ENCODE measurements around the gene CRTC1.
"Not testable (repeated sequence)": the region's sequence is repeated elsewhere in the genome, so short reads cannot be mapped to it uniquely, and the experiment has no call there.

Gene CRTC1

DNA sequence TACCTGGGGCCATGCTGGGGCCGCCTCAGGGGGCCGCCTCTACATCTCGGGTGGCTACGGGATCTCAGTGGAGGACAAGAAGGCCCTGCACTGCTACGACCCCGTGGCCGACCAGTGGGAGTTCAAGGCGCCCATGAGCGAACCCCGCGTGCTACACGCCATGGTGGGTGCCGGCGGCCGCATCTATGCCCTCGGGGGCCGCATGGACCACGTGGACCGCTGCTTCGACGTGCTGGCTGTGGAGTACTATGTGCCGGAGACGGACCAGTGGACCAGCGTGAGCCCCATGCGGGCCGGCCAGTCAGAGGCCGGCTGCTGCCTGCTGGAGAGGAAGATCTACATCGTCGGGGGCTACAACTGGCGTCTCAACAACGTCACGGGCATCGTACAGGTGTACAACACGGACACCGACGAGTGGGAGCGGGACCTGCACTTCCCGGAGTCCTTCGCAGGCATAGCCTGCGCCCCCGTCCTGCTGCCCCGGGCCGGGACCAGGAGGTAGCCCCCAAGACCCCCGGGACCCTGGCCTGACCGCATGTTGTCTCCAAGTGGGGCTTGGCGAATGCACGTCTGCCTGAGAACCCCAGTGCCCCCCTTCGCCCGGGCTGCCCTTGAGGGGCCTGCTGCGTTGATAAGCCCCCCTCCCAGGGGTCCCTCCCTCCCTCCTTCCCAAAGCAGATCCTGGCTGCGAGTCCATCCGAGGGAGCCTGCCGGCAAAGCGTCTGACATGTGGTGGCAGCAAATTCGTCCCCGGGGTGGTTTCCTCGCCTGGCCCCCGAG is 14.5 kb upstream of the CRTC1 start:
- DNase-seq (ENCODE audit: extremely low read depth in 1 of 2, low read depth in 1 of 2) = no peak

DNA sequence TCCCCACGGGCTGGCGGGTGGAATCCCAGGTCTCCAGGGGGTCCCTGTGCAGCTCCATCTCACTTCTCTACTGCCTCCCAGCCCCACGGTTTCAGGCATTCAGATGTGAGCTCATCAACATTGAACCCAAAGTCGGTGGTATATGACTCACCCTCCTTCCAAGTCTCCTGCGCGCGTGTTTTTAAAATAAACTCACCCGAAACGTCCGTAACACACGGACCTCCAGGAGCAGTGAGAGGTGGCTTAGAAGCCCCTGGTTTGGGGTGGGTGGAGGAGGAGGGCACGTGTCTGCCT is 14.0 kb upstream of the CRTC1 start:
- no peak for DNase-seq (ENCODE audit: extremely low read depth in 1 of 2, low read depth in 1 of 2)

DNA sequence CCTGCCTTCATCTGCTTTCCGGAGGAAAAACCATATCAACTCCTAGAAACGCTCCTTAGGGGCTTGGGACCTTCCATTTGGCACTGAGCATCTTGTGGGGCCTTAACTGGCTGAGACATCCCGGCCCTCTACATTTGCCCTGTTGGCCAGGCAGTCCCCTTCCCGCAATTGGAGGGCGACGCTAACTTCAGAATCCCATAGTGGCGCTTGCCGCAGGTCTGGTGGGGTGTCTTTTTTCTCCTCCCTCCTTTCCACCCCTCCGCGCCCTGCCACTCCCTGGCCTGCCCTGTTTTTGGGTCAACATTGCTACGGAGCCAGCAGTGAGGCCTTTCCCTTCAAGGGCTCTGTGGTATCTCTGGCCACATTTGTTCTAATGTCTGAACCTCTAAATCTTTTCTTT is 13.6 kb upstream of the CRTC1 start:
- no peak for DNase-seq (ENCODE audit: extremely low read depth in 1 of 2, low read depth in 1 of 2)

DNA sequence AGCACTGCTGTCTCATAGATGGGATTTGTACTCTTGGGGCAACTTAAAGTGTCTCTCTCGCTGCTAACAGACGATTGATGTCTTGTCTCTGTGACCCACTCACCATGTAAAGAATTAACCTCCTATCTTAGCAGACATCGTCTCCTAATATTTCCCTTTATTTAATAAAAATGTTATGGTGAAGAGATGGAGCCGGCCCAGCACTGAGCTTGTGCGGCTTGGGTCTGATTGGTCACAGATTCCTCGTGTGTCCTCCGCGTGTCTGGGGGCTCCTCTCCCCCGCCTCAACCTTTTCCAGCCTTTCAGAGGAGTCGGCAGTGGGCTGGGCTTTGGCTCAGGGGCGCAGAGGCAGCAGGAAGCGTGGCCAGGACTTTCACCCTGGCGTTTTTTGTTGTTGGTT is 13.2 kb upstream of the CRTC1 start:
- DNase-seq (ENCODE audit: extremely low read depth in 1 of 2, low read depth in 1 of 2) = no peak

DNA sequence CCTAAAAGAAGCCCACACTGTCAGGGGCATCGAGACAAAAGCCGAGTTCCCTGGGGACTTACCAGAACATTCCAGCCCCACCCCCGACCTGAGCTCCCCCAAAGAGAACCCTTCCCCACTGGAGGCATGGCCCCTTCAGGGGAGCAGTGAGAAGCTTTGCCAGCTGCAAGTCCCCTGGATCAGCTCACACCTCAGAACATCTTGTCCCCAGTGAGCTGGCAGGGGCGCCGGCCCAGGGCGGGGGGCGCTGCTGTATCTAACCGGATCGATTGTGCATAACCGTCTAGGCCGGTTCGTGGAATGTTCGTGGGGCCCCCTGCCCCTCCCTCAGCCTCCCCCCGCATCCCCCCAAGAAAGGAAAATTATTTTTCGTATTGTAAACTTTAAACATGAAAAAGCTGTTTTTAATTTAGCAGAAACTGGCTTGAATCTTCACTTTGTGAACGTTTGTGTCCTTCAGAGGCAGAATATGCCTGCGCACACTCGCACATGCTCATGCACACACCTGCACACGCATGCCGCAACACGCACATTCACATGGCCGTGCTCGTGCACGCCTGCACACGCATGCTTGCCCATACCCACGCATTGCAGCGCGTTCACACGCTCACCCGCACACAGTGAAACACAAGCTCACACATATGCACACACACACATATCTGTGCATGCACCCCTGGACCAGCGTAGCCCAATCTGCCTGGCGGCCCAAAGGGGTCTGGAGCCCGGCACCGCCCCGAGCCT is 12.0 kb upstream of the CRTC1 start:
- no peak for DNase-seq (ENCODE audit: extremely low read depth in 1 of 2, low read depth in 1 of 2)

DNA sequence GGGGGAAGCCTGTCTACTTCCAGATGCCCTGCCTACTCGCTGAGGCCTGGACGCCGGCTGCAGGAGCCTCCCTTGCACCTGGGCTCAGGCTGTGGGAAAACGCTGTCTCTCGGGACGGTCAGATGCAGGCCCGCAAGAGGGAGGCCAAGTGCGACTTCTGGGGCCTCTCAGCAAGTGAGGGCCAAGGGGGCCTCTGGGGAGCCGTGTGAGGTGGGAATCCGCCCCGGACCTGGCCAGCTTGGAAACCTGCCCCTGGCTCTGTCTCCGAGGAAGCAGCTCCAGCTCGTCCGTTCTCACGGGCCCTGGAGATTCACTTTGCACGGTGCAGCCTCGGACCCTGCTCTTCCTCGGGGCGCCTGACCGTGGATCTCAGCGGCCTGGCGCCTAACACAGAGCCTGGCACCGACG is 11.4 kb upstream of the CRTC1 start:
- DNase-seq (ENCODE audit: extremely low read depth in 1 of 2, low read depth in 1 of 2) = no peak

DNA sequence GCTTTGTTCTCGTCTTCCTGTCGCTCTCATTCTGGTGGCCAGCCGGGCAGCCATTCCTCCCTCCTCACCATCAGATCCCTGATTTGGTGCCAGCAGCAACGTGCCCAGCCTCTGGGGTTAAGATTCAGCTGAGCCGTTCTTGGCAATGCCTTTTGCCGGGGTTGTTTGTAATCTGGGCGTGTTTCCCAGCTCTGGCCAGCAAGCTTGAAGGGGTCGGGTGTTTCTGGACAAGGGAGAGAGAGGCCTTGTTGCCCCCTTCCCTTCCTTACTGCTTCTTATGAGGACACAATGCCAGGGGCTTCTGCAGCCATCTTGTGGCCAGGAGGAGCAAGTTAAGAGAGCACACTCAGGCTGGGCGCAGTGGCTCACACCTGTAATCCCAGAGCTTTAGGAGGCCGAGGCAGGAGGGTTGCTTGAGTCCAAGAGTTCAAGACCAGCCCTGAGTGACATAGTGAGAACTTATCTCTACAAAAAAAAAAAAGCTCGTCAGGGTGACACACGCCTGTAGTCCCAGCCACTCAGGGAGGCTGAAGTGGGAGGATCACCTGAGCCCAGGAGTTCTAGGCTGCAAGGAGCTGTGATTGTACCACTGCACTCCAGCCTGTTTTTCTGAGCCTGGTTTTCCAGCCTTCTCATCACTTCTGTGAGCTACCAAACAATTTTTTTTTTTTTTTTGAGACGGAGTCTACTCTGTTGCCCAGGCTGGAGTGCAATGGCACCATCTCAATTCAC is 10.7 kb upstream of the CRTC1 start:
- no peak for DNase-seq (ENCODE audit: extremely low read depth in 1 of 2, low read depth in 1 of 2)

DNA sequence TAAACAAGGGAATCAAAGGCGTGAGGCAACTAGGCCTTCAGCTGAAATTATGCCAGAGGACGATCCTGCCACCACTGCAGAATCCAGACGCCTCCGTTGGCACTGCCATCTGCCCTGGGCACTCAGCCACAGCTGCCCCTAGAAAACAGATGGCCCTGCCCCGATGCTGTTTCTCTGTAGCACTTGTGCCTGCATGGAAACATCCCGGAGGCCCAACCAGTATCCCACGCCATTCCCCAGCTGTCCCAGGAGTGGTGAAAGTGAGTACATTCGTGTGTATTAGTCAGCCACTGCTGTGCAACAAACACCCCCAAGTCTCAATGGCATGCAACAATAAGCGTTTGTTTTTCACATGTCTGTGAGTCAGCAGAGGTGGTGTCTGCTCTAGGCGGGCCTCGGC is 8.9 kb upstream of the CRTC1 start:
- DNase-seq (ENCODE audit: extremely low read depth in 1 of 2, low read depth in 1 of 2) = no peak

DNA sequence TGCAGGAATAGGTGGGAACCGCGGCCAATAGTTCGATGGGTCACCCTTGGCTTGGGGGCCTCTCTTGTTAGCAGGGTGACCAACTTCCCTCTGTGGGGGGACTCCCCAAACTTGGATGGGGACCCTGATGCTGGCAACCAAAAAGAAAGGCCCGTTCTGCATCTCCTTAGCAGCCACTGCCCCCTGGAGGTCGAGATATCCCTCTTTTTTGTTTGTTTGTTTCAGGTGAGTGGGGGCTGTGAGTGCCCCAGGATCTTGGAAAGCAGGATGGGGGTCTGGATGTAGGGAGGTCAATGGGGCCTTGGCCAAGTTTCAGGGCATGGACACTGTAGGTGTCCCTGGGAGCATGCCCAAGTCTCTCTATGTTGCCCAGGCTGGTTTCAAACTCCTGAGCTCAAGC is 7.7 kb upstream of the CRTC1 start:
- DNase-seq (ENCODE audit: extremely low read depth in 1 of 2, low read depth in 1 of 2) = no peak

DNA sequence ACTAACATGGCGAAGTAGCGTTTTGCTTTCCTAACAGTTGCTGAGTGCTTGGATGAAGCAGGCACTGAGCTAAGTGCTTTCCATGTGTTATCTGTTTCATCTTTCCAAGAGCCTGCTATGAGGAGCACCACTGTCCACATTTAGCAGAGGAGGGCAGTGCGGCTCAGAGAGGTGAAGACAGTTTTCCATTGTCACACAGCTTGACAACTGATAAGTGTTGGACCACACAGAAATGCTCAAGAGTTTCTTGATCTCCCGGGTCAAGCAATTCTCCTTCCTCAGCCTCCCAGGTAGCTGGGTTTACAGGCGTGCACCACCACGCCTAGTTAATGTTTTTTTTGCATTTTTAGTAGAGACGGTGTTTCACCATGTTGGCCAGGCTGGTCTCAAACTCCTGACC is 6.8 kb upstream of the CRTC1 start:
- no peak for DNase-seq (ENCODE audit: extremely low read depth in 1 of 2, low read depth in 1 of 2)

DNA sequence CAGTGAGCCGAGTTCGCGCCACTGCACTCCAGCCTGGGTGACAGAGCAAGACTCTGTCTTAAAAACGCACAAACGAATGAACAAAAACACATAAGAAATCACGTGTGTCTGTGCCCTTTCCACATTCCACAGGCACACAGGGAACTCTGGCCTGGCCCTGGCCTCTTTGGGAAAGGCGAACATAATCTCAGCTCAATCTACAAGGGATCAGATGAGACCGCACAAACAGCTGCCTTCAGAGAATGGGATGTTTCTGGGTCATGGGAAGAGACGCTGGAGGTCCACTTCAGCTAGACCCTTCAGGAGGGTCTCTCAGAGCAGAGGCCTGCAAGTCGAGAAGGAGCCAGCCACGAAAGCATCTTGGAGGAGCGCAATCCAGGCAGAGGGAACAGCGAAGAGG is 6.3 kb upstream of the CRTC1 start:
- no peak for DNase-seq (ENCODE audit: extremely low read depth in 1 of 2, low read depth in 1 of 2)

DNA sequence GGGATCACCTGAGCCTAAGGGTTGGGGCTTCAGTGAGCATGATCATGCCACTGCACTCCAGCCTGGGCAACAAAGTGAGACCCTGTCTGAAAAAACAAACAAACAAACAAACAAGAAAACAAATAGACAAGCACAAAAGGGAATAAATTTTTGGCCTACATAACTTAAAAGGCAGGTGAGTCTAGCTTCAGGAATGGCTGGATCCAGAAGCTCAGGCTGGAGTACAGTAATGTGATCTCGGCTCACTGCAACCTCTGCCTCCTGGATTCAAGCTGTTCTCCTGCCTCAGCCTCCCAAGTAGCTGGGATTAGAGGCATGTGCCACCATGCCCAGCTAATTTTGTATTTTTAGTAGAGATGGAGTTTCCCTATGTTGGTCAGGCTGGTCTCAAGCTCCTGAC is 3.3 kb upstream of the CRTC1 start:
- DNase-seq (ENCODE audit: extremely low read depth in 1 of 2, low read depth in 1 of 2) = not testable (repeated sequence)

DNA sequence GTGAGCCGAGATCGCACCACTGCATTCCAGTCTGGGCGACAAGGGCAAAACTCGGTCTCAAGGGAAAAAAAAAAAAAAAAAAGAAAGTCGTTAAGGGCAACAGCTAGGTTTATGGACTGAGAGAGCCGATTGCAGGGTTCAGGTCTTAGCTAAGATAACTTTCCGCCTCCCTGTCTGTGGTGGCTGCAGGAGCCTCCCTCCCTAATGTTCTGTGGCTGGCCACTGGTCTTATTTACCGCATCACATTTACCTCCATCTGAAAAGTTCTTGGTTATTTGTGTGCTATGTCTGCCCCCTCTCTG is 722 bp upstream of the CRTC1 start:
- DNase-seq (ENCODE audit: extremely low read depth in 1 of 2, low read depth in 1 of 2) = no peak

DNA sequence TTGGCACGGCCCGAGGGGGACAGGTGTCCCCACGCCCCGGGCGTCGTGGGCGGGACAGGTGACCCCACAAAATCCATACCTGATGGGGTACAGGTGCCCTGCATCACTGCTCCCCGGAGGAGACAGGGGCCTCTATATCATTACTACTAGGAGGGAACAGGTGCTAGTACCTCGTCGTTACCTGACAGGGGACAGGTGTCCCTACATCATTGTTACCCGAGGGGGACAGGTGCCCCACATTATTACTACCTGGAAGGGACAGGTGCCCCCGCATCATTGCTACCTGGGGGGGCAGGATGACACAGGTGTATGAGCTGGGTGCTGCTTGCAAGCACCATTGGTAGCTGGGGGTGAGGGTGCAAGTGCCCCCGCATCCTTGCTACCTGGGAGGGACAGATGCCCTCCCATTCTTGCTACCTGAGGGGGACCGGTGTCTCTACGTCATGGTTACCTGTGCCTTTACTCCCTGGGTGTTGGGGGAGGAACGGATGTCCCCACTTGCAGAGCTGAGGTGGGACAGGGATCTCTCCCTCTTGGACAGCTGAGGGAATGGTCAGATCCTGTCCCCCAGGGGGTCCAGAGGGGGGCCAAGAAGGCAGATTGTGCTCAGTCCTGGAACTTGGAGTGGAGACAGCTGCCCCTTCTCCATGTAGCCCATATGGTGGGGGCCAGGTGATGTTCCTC is 620 bp downstream of the CRTC1 start:
- no peak for DNase-seq (ENCODE audit: extremely low read depth in 1 of 2, low read depth in 1 of 2)

DNA sequence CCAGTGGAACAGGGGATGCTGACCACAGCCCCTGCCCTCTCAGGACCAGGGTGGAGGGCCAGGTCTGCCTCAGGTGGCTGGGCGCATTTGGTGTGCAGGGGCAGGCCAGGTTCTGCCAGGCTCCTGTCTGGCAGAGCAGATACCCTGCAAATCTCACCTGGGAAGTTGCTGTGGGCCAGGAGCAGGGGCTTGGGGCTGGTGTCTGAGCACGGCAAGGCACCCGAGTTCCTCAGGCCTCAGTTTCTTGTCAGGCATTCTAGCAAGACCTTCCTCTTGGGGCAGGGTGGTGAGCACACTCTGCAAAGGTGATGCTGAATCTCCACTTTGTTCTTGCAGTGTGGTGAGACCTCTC is 1.1 kb downstream of the CRTC1 start:
- no peak for DNase-seq (ENCODE audit: extremely low read depth in 1 of 2, low read depth in 1 of 2)

DNA sequence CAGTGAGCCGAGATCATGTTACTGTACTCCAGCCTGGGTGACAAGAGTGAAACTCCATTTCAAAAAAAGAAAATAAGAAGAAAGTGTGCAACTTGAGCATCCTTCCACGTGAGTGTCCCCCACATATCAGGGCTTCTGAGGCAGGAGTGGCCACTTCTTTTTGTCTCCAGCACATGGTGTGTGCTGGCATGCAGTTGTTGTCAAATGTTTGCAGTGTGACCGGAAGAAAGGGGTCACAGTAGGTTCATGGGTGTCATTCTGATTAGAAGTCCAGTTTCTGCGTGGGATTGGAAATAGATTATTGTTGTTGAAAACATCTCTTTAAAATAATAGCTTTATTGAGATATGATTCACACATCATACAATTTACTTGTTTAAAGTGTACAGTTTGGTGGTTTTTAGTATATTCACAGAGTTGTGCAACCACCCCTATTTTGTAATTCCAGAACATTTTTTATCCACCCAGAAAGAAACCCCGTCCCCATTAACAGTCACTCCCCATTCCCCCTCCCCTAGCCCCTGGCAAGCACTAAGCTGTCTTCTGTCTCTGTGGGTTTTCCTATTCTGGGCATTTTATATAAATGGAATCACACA is 2.2 kb downstream of the CRTC1 start:
- no peak for DNase-seq (ENCODE audit: extremely low read depth in 1 of 2, low read depth in 1 of 2)

DNA sequence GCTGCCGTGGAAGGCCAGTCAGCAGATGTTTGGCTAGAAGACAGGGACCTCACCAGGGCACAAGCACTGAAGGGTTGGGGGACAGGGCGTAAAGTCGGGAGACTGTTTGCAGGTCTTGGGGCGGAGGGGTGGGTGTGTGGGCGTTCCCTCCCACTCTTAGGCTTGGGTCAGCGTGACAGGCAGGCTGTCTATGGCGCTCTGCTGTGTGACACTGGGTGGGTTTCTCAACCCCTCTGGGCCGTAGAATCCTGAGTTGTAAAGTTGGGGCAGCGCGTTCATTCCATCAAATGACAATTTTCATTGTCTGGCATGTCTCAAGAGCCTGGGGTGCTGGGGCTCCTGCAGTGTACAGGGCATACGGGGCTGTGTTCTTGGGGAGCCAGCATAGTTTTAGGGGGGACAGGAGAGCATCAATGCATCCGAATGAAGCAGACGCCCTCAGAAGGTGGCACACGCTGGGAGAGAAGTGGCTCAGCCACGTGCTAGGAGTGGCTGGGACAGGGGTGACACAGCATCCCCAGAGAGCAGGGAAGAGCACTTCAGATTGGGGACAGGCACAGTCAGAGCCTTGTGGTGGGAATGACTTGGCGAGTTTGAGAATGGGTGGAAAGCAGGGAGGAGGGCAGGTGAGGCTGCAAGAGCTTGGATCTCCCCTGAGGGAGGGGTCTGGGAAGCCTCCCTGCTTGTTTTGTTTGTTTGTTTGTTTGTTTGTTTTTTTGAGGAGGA is 4.4 kb downstream of the CRTC1 start:
- no peak for DNase-seq (ENCODE audit: extremely low read depth in 1 of 2, low read depth in 1 of 2)

DNA sequence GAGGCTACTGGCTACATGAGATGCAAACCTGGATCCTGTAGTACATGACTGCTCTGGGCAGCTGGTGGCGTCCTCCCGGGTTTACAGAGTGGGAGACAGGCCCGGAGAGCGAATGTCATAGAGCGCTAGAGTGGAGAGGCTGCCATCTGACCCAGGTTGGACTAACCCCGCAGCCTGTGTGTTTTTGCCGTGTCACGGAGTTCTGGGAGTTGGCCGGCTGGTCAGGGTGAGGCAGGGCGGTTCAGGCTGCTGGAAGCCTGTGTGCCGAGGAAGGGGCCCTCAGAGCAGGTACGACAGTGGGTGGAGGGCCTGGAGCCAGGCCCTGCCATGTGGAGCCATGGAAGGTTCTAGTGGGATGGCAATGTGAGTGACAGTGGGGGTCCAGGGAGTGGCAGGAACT is 12.5 kb downstream of the CRTC1 start:
- no peak for DNase-seq (ENCODE audit: extremely low read depth in 1 of 2, low read depth in 1 of 2)

DNA sequence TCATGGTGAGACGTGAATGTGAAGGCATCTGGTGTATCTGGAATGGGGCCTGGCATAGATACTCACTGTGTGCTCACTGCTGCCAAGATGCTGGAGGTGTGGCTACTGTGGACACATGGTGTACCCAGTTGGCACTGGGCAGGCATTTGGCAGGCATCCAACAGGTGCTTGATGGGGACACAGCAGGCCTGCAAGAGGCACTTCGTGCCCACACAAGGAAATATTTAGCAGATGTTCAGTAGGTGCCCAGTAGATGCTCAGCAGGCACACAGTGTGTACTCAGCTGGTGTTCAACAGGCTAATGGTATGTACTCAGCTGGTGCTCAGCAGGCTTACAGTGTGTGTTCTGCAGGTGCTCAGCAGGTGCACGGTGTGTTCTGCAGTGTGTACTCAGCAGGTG is 14.2 kb downstream of the CRTC1 start:
- DNase-seq (ENCODE audit: extremely low read depth in 1 of 2, low read depth in 1 of 2) = no peak

DNA sequence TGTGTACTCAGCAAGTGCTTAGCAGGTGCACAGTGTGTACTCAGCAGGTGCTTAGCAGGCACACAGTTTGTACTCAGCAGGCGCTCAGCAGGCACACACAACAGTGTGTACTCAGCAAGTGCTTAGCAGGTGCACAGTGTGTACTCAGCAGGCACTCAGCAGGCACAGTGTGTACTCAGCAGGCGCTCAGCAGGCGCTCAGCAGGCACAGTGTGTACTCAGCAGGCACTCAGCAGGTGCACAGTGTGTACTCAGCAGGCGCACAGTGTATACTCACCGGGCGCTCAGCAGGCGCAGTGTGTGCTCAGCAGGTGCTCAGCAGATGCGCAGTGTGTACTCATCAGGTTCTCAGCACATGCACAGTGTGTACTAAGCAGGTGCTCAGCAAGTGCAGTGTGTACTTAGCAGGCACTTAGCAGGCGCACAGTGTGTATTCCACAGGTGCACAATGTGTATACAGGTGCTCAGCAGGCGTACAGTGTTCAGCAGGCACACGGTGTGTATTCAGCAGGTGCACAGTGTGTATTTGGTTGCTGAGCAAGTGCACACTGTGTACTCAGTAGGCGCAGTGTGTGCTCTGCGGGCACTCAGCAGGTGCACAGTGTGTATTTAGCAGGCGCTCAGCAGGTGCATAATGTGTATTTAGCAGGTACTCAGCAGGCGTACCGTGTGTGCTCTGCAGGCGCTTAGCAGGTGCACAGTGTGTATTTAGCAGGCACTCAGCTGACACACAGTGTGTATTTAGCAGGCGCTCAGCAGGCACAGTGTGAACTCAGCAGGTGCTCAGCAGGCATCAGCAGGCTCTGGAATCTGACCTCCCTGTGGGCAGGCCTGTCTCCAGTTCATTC is 15.1 kb downstream of the CRTC1 start:
- no peak for DNase-seq (ENCODE audit: extremely low read depth in 1 of 2, low read depth in 1 of 2)
